Esophagus muscularis mucosa (tissue), 4 donors: Measurements from ENCODE around the gene AGAP1. TPM values are rescaled to one million over a fixed set of nuclear protein-coding genes. Genes with fewer than 3 reads are reported as not detected.

Experiments
- DNase-seq: peaks from one replicate; pipeline ENCODE4 v3.0.0-alpha.2; 2017; ENCODE audit errors: extremely low spot score
- H3K27ac ChIP-seq, 4 donors: fragments of 200-600 bp; sonication (generic); replicated peaks in 1 of 4; 1 replicate in 3 of 4; 2 replicates in 1 of 4; pipeline ENCODE4 v1.5.1; 2016 to 2019; ENCODE audit warnings: mild to moderate bottlenecking in 1 of 4
- H3K27me3 ChIP-seq, 4 donors: fragments of 200-600 bp; sonication (generic); one replicate each; pipeline versions ENCODE4 v1.5.1 to v1.6.0; 2016 to 2019
- H3K36me3 ChIP-seq, 4 donors: fragments of 200-600 bp; sonication (generic); one replicate each; pipeline ENCODE4 v1.5.1; 2016 to 2019
- H3K4me1 ChIP-seq, 4 donors: fragments of 200-600 bp; sonication (generic); one replicate each; pipeline ENCODE4 v1.5.1; 2016 to 2019
- H3K4me3 ChIP-seq, 4 donors: fragments of 200-600 bp; sonication (generic); 1 replicate in 2 of 4; 2 replicates in 2 of 4; pipeline ENCODE4 v1.5.1; 2016 to 2019; ENCODE audit warnings: mild to moderate bottlenecking in 4 of 4, moderate library complexity in 1 of 4
- H3K9me3 ChIP-seq, 4 donors: fragments of 200-600 bp; sonication (generic); 1 replicate in 3 of 4; 2 replicates in 1 of 4; pipeline ENCODE4 v1.5.1; 2016 to 2019
- CTCF ChIP-seq, 3 experiments: fragments of 200-600 bp in 2 of 3; fragments of 450-650 bp in 1 of 3; sonication (generic) in 2 of 3; IDR thresholded peaks; one replicate each; pipeline ENCODE4 v1.5.1; 2017 to 2019; ENCODE audit warnings: antibody characterized with exemption in 3 of 3, mild to moderate bottlenecking in 2 of 3, moderate library complexity in 1 of 3
- EP300 ChIP-seq: sonication (generic); formaldehyde crosslinking; IDR thresholded peaks from one replicate; pipeline ENCODE4 v1.6.1; 2017; ENCODE audit warnings: antibody characterized with exemption
- POLR2A ChIP-seq: fragments of 450-650 bp; IDR thresholded peaks from one replicate; pipeline ENCODE4 v1.6.1; 2017; ENCODE audit warnings: antibody characterized with exemption, moderate library complexity, mild to moderate bottlenecking, low read depth
- POLR2AphosphoS5 ChIP-seq, 2 donors: sonication (generic); formaldehyde crosslinking; IDR thresholded peaks; one replicate each; pipeline ENCODE4 v1.6.1; 2017; ENCODE audit warnings: antibody characterized with exemption in 2 of 2
- WGBS: methylation state at CpG from one replicate; pipeline ENCODE4 v1.1.5; 2018; 5-methylcytosine and 5-hydroxymethylcytosine counted together
- intact Hi-C: fragments of 100-400 bp; cut with DNase I; formaldehyde crosslinking; loops from one replicate; pipeline ENCODE4 v1.15.1; 2023
- total RNA-seq, 4 donors: library from RNA; depleted of rRNA; stranded (reverse); fragments of >200 nt; gene quantifications; one replicate each; pipeline versions ENCODE4 v1.1.0 to v1.2.1, GENCODE V29; 2016

AGAP1 gene
- total RNA-seq, 4 donors from 2014 or later: 37.9 to 62.4 (median 47.2) TPM

GRCh38 chr2:235614176-235614860, 120.5 kb downstream of the AGAP1 start:
- H3K27me3 ChIP-seq: no peaks in the 10 kb centered on the region
- TF ChIP-seq POLR2A (no peak), POLR2AphosphoS5 (IDR thresholded peaks at IDR 0.05) (no peak), EP300 (no peak), CTCF (IDR thresholded peaks at IDR 0.05) (no peak)
- intact Hi-C loops: no loop called here
- H3K27ac ChIP-seq: peak overlapping the region; percentile 46 to 66 (median 58)
- no peak overlapping the region for H3K4me3 ChIP-seq
- 81% methylated on average over 14 of the region's 14 CpGs for WGBS
- DNase-seq: no peak
- H3K36me3 ChIP-seq: no peaks in the 10 kb centered on the region
- no peaks in the 10 kb centered on the region for H3K9me3 ChIP-seq
- H3K4me1 ChIP-seq: peaks cover 19 to 50% (median 37%) of the 10 kb centered on the region in 4 donors

- Histone ChIP-seq H3K4me1 (peaks cover 19 to 44% (median 38%) of the 10 kb centered on the region in 4 donors), H3K27me3 (no peaks in the 10 kb centered on the region), H3K36me3 (no peaks in the 10 kb centered on the region), H3K27ac (peak overlapping the region; percentile 46 to 66 (median 58)), H3K9me3 (no peaks in the 10 kb centered on the region), H3K4me3 (no peak overlapping the region)
- 58% methylated on average over 11 of the region's 11 CpGs for WGBS
- no peak for DNase-seq
- intact Hi-C loops: no loop called here
- TF ChIP-seq EP300 (no peak), POLR2AphosphoS5 (IDR thresholded peaks at IDR 0.05) (peak; percentile 47 to 70)
Observed at GRCh38 chr2:235614900-235615712, 121.3 kb downstream of the AGAP1 start.

GRCh38 chr2:235616885-235617284, 123.0 kb downstream of the AGAP1 start:
- H3K9me3 ChIP-seq: no peaks in the 10 kb centered on the region
- no peaks in the 10 kb centered on the region for H3K36me3 ChIP-seq
- no peak for DNase-seq
- peak overlapping the region; percentile 48 to 66 (median 58) for H3K27ac ChIP-seq
- TF ChIP-seq POLR2AphosphoS5 (IDR thresholded peaks at IDR 0.05) (no peak), POLR2A (no peak), EP300 (no peak), CTCF (IDR thresholded peaks at IDR 0.05) (no peak)
- peaks cover 19 to 47% (median 38%) of the 10 kb centered on the region in 4 donors for H3K4me1 ChIP-seq
- intact Hi-C loops: no loop called here
- WGBS: 48% methylated on average over 2 of the region's 2 CpGs
- no peak overlapping the region for H3K4me3 ChIP-seq
- no peaks in the 10 kb centered on the region for H3K27me3 ChIP-seq

GRCh38 chr2:235618039-235618438, 124.2 kb downstream of the AGAP1 start:
- Histone ChIP-seq H3K27ac (no peak overlapping the region), H3K9me3 (no peaks in the 10 kb centered on the region), H3K36me3 (no peaks in the 10 kb centered on the region), H3K4me1 (peaks cover 19 to 49% (median 38%) of the 10 kb centered on the region in 4 donors), H3K27me3 (no peaks in the 10 kb centered on the region), H3K4me3 (no peak overlapping the region)
- TF ChIP-seq CTCF (IDR thresholded peaks at IDR 0.05) (no peak), POLR2AphosphoS5 (IDR thresholded peaks at IDR 0.05) (no peak), POLR2A (no peak), EP300 (no peak)
- DNase-seq: no peak
- 90% methylated on average over 7 of the region's 7 CpGs for WGBS
- intact Hi-C loops: no loop called here

GRCh38 chr2:235619544-235619943, 125.7 kb downstream of the AGAP1 start:
- WGBS: 86% methylated on average over 6 of the region's 6 CpGs
- H3K36me3 ChIP-seq: no peaks in the 10 kb centered on the region
- peaks cover 16 to 52% (median 34%) of the 10 kb centered on the region in 4 donors for H3K4me1 ChIP-seq
- no peaks in the 10 kb centered on the region for H3K9me3 ChIP-seq
- no peaks in the 10 kb centered on the region for H3K27me3 ChIP-seq
- no peak for TF ChIP-seq CTCF (IDR thresholded peaks at IDR 0.05)
- no peak for TF ChIP-seq POLR2A
- TF ChIP-seq EP300: no peak
- H3K27ac ChIP-seq: no peak overlapping the region
- intact Hi-C loops: no loop called here
- DNase-seq: no peak
- no peak overlapping the region for H3K4me3 ChIP-seq
